ENCODE data around the gene FRMD4A.

DNA sequence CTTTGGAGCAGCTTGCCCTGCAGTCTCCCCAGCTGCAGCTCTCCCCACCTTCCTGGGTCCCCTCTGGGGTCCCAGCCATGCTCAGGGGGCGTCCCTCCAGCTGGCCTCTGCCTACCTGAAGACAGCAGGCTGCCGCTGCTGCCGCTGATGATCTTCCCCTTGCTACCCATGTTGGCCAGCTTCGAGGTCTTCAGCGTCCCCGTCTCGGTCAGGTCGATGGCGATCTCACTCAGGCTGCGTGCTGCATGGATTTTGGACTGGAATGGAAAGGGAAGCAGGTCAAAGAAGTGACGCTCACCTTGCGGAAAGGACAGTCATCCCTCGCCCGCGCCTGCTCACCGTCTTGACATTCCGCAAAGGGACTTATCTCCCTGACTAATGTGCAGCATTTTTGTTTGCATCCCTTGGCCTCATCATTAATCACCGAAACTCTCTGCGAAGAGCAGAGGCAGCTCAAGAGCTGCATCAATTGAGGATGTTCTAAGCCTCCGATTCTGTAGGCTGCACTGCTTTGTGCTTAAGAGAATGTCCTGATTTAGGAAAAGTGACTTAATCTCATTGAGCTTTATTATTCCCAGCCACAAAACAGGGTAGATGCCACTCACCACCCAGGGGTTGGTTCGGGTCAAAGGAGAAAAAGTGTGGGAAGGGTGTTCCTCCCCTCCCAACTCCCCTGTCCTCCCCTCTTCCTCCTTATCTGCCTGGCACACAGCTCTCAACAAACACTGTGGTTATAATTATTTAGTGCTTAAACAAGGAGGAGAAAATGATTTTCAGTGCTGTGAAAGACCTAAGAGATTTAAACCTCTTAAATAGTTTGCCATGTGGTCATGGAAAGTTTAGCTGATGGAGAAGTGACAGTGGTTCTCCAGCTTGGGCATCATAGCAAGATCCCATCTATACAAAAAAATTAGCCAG lies 636.7 kb downstream of the FRMD4A start:
- no peak for TF ChIP-seq POLR2A (IDR thresholded peaks at IDR 0.05; ENCODE audit: low read depth, low read length)
- no peak for TF ChIP-seq POLR2AphosphoS5 (IDR thresholded peaks at IDR 0.05; ENCODE audit: low read depth, low read length)
- TF ChIP-seq TAF1 (IDR thresholded peaks at IDR 0.05; ENCODE audit: borderline replicate concordance, low read depth, low read length), result no peak

Data from GM12892 (cell line).